MCF 10A (cell line): ENCODE measurements around the gene MRAS. TPM values are rescaled to one million over a fixed set of nuclear protein-coding genes. Genes with fewer than 3 reads are reported as not detected.

Experiments used
- BruUV-seq: library from RNA; stranded (reverse); fragments of 400-500 nt; replicated peaks from 2 replicates; lab custom pipeline; 2021; lab: Mats Ljungman, UMichigan
- CTCF ChIA-PET: fragments of 300-600 bp; sonication (Branson Sonifier 250); formaldehyde crosslinking; extraction: SDS; loops from one replicate; lab custom pipeline; 2021; ENCODE audit warnings: antibody characterized with exemption, inconsistent platforms; lab: Yijun Ruan, JAX
- POLR2A ChIA-PET: fragments of 300-600, 350-650 bp; sonication (Branson Sonifier 250); formaldehyde crosslinking; extraction: SDS; loops from one replicate; lab custom pipeline; 2020; ENCODE audit warnings: antibody characterized with exemption, inconsistent platforms; lab: Yijun Ruan, JAX
- DNase-seq: peaks from one replicate; pipeline ENCODE4 v3.0.0-alpha.2; 2018; ENCODE audit not compliant: unreplicated experiment
- H3K27ac Mint-ChIP-seq: one replicate; pipeline ENCODE4 v1.8.0; 2022; ENCODE audit warnings: mild to moderate bottlenecking, low read depth, mixed read lengths; ENCODE audit not compliant: unreplicated experiment
- H3K27me3 Mint-ChIP-seq: one replicate; pipeline ENCODE4 v1.8.0; 2022; ENCODE audit warnings: mixed read lengths; ENCODE audit not compliant: insufficient read depth, unreplicated experiment
- H3K36me3 Mint-ChIP-seq: one replicate; pipeline ENCODE4 v1.8.0; 2022; ENCODE audit warnings: mild to moderate bottlenecking, moderate library complexity, mixed read lengths; ENCODE audit not compliant: insufficient read depth, unreplicated experiment
- H3K4me1 Mint-ChIP-seq: one replicate; pipeline ENCODE4 v1.8.0; 2022; ENCODE audit warnings: mixed read lengths; ENCODE audit not compliant: insufficient read depth, unreplicated experiment
- H3K4me3 Mint-ChIP-seq: one replicate; pipeline ENCODE4 v1.8.0; 2022; ENCODE audit warnings: mild to moderate bottlenecking, moderate library complexity, mixed read lengths; ENCODE audit not compliant: unreplicated experiment
- H3K9me3 Mint-ChIP-seq: one replicate; pipeline ENCODE4 v1.8.0; 2022; ENCODE audit warnings: mixed read lengths; ENCODE audit not compliant: unreplicated experiment
- CTCF ChIP-seq: fragments of 200-600 bp; IDR thresholded peaks from one replicate; pipeline ENCODE4 v1.8.0; 2022; ENCODE audit warnings: antibody characterized with exemption, mild to moderate bottlenecking; ENCODE audit not compliant: unreplicated experiment
- intact Hi-C: fragments of 100-400 bp; cut with micrococcal nuclease; formaldehyde crosslinking; loops from 2 replicates; pipeline ENCODE4 v1.14.1; 2022
- total RNA-seq: library from RNA; stranded (reverse); gene quantifications from 2 replicates; pipeline ENCODE4 v1.2.3, GENCODE V29; 2022

MRAS gene
- total RNA-seq, 1 experiment from 2014 or later: 5.2 TPM

- intact Hi-C loops: no loop called here
- Mint-ChIP-seq H3K9me3 (no peaks in the 10 kb centered on the region), H3K36me3 (no peaks in the 10 kb centered on the region), H3K27ac (no peak overlapping the region), H3K4me3 (no peak overlapping the region), H3K27me3 (no peaks in the 10 kb centered on the region), H3K4me1 (no peaks in the 10 kb centered on the region)
- no TSS peak for BruUV-seq
- TF ChIP-seq CTCF: no peak
- ChIA-PET CTCF (interaction anchor here (1.6 kb wide), 1 partner anchor 24 kb away, joined by 4 read pairs; no protein-coding TSS in a partner anchor), POLR2A (no interaction called here)
- DNase-seq: no peak
Observed at GRCh38 chr3:138356730-138357405, 8.5 kb downstream of the MRAS start.

GRCh38 chr3:138359148-138359918, 11.0 kb downstream of the MRAS start:
- no TSS peak for BruUV-seq
- Mint-ChIP-seq H3K36me3 (no peaks in the 10 kb centered on the region), H3K9me3 (no peaks in the 10 kb centered on the region), H3K4me1 (no peaks in the 10 kb centered on the region), H3K27me3 (no peaks in the 10 kb centered on the region), H3K4me3 (no peak overlapping the region), H3K27ac (no peak overlapping the region)
- no peak for TF ChIP-seq CTCF
- no peak for DNase-seq
- ChIA-PET CTCF (interaction anchor here (1.1 kb wide), 1 partner anchor 58 kb away, joined by 4 read pairs; no protein-coding TSS in a partner anchor), POLR2A (interaction anchor here (0.7 to 0.8 kb wide), 2 partner anchors 9 to 515 kb away, joined by 3 to 6 read pairs; no protein-coding TSS in a partner anchor)
- intact Hi-C loops: no loop called here

- ChIA-PET POLR2A (interaction anchor here (0.7 kb wide), 1 partner anchor 238 kb away, joined by 4 read pairs; no protein-coding TSS in a partner anchor), CTCF (interaction anchor here (0.6 to 0.7 kb wide), 3 partner anchors 12 to 233 kb away, joined by 3 to 6 read pairs (median 3); no protein-coding TSS in a partner anchor)
- TF ChIP-seq CTCF: no peak
- Mint-ChIP-seq H3K4me3 (no peak overlapping the region), H3K27ac (no peak overlapping the region), H3K27me3 (no peaks in the 10 kb centered on the region), H3K9me3 (no peaks in the 10 kb centered on the region), H3K36me3 (no peaks in the 10 kb centered on the region), H3K4me1 (no peaks in the 10 kb centered on the region)
- intact Hi-C loops: no loop called here
- no TSS peak for BruUV-seq
- no peak for DNase-seq
Observed at GRCh38 chr3:138359919-138360868, 11.8 kb downstream of the MRAS start.
